Keratinocyte (primary cell): ENCODE results near the gene RAI1. TPM values are rescaled to one million over a fixed set of nuclear protein-coding genes. Genes with fewer than 3 reads are reported as not detected.

ENCODE experiments used
- DNase-seq: peaks from one replicate; pipeline ENCODE4 v3.0.0-alpha.2; 2011; ENCODE audit warnings: low read depth, missing footprints, low spot score
- FAIRE-seq: peaks from 2 replicates; lab custom pipeline; 2011; peaks lifted over from hg19 to GRCh38; lab: Jason Lieb, UNC
- H2AFZ ChIP-seq: 2 replicates; pipeline ENCODE4 v1.6.0; 2012; ENCODE audit warnings: low read length, control low read depth, inconsistent platforms; ENCODE audit not compliant: control insufficient read depth
- H3K27ac ChIP-seq: 2 replicates; pipeline ENCODE4 v1.5.1; 2011; ENCODE audit warnings: low read length; ENCODE audit not compliant: control insufficient read depth, insufficient read depth
- H3K27me3 ChIP-seq: 3 replicates; pipeline ENCODE4 v1.6.0; 2011; ENCODE audit warnings: low read length; ENCODE audit not compliant: control insufficient read depth, insufficient read depth; ENCODE audit errors: extremely low read depth
- H3K36me3 ChIP-seq, 2 experiments: 2 replicates in 1 of 2; 3 replicates in 1 of 2; pipeline ENCODE4 v1.5.1; 2011; ENCODE audit warnings: low read length in 2 of 2, mild to moderate bottlenecking in 1 of 2; ENCODE audit not compliant: control insufficient read depth in 2 of 2, insufficient read depth in 2 of 2; ENCODE audit errors: extremely low read depth in 1 of 2
- H3K4me1 ChIP-seq: 3 replicates; pipeline ENCODE4 v1.5.1; 2011; ENCODE audit warnings: low read length; ENCODE audit not compliant: control insufficient read depth, insufficient read depth; ENCODE audit errors: extremely low read depth
- H3K4me2 ChIP-seq: 3 replicates; pipeline ENCODE4 v1.6.0; 2011; ENCODE audit warnings: low read depth, low read length; ENCODE audit not compliant: control insufficient read depth, insufficient read depth; ENCODE audit errors: extremely low read depth
- H3K4me3 ChIP-seq, 3 experiments: fragments of 200-600 bp in 1 of 3; sonication (generic) in 1 of 3; 2 replicates in 2 of 3; 3 replicates in 1 of 3; pipeline ENCODE4 v1.5.1; 2011 to 2016; ENCODE audit warnings: low read length in 3 of 3, mild to moderate bottlenecking in 3 of 3, control low read depth in 2 of 3, inconsistent platforms in 1 of 3, low read depth in 1 of 3, mixed read lengths in 1 of 3, mixed run types in 1 of 3, moderate library complexity in 1 of 3; ENCODE audit not compliant: control insufficient read depth in 2 of 3, insufficient read depth in 2 of 3; ENCODE audit errors: extremely low read depth in 1 of 3
- H3K79me2 ChIP-seq: 2 replicates; pipeline ENCODE4 v1.6.0; 2012; ENCODE audit warnings: low read length; ENCODE audit not compliant: control insufficient read depth, insufficient read depth
- H3K9ac ChIP-seq: 3 replicates; pipeline ENCODE4 v1.6.0; 2011; ENCODE audit warnings: low read length; ENCODE audit not compliant: control insufficient read depth, insufficient read depth; ENCODE audit errors: extremely low read depth
- H3K9me1 ChIP-seq: 3 replicates; pipeline ENCODE4 v1.6.0; 2011; ENCODE audit warnings: low read length; ENCODE audit not compliant: control insufficient read depth, insufficient read depth; ENCODE audit errors: extremely low read depth
- H3K9me3 ChIP-seq: 2 replicates; pipeline ENCODE4 v1.5.1; 2012; ENCODE audit warnings: low read depth, low read length; ENCODE audit not compliant: control insufficient read depth
- H4K20me1 ChIP-seq: 3 replicates; pipeline ENCODE4 v1.6.0; 2011; ENCODE audit warnings: low read length; ENCODE audit not compliant: control insufficient read depth, insufficient read depth; ENCODE audit errors: extremely low read depth
- EZH2 ChIP-seq: IDR thresholded peaks from one replicate; pipeline ENCODE4 v1.6.1; 2012; ENCODE audit warnings: inconsistent platforms, mild to moderate bottlenecking, low read length, moderate library complexity
- dilution Hi-C: fragments of 300-500 bp; cut with MboI; formaldehyde crosslinking; loops from one replicate; pipeline ENCODE4 v1.7.0; 2020; ENCODE audit warnings: low sequenced_read_pairs; ENCODE audit not compliant: extremely low pct_ligation_motif_present
- polyA plus RNA-seq, 5 experiments: library from polyadenylated mRNA; depleted of rRNA in 3 of 5; stranded (reverse) in 3 of 5; stranded (forward) in 1 of 5; unstranded in 1 of 5; fragments of >200 nt; gene quantifications; 1 replicate in 1 of 5; 2 replicates in 3 of 5; 3 replicates in 1 of 5; pipeline versions ENCODE4 v1.2.1 to v1.2.3, GENCODE V29; 2011 to 2012; ENCODE audit warnings: missing spikeins in 2 of 5, low read depth in 1 of 5, low replicate concordance in 1 of 5
- TF ChIP-seq, protein P1 (sequence below), 3 experiments: IDR thresholded peaks in 1 of 3; conservative IDR thresholded peaks in 1 of 3; optimal IDR thresholded peaks in 1 of 3; 2 replicates in 2 of 3; 3 replicates in 1 of 3; pipeline versions ENCODE3 to v1.5.1; 2011; ENCODE audit warnings: low read length in 3 of 3, mild to moderate bottlenecking in 3 of 3, moderate library complexity in 2 of 3, control low read depth in 1 of 3, inconsistent platforms in 1 of 3; ENCODE audit not compliant: insufficient read depth in 2 of 3; ENCODE audit errors: extremely low read depth in 1 of 3

Gene RAI1
- polyA plus RNA-seq, 1 donor (not counting 4 experiments of a cell fraction or from before 2014, with no cell fraction given): 2.6 TPM

DNA sequence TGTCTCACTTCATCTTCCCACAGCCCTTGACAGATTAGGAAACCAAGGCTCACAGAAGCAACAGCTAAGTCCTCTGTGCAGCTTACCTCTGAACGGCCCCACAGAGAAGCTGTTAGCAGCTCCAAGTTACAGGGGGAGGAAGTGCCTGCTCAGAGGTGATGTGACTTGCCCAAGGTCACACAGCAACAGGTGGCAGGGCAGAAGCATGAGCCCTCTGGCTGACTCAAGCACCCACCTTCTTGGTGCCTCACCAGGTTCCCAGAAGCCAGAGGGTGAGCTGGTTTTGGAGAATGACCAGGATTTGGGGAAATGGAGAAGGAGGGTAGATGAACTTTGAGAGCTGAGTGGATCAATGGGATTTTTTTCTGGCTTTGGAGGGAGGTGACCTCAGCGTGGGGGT, 14.0 kb upstream of the RAI1 start:
- Histone ChIP-seq H3K9ac (no peak overlapping the region), H3K36me3 (no peaks in the 10 kb centered on the region), H3K9me1 (peaks cover 2% of the 10 kb centered on the region), H3K4me3 (no peak overlapping the region), H3K79me2 (no peaks in the 10 kb centered on the region), H2AFZ (no peak overlapping the region), H4K20me1 (no peaks in the 10 kb centered on the region), H3K27me3 (peaks cover 7% of the 10 kb centered on the region), H3K27ac (no peak overlapping the region), H3K4me2 (no peak overlapping the region), H3K9me3 (no peaks in the 10 kb centered on the region), H3K4me1 (peaks cover 39% of the 10 kb centered on the region)
- dilution Hi-C loops: no loop called here
- no peak for FAIRE-seq
- TF ChIP-seq, protein P1, sequence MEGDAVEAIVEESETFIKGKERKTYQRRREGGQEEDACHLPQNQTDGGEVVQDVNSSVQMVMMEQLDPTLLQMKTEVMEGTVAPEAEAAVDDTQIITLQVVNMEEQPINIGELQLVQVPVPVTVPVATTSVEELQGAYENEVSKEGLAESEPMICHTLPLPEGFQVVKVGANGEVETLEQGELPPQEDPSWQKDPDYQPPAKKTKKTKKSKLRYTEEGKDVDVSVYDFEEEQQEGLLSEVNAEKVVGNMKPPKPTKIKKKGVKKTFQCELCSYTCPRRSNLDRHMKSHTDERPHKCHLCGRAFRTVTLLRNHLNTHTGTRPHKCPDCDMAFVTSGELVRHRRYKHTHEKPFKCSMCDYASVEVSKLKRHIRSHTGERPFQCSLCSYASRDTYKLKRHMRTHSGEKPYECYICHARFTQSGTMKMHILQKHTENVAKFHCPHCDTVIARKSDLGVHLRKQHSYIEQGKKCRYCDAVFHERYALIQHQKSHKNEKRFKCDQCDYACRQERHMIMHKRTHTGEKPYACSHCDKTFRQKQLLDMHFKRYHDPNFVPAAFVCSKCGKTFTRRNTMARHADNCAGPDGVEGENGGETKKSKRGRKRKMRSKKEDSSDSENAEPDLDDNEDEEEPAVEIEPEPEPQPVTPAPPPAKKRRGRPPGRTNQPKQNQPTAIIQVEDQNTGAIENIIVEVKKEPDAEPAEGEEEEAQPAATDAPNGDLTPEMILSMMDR (optimal IDR thresholded peaks at IDR 0.05 in 1 of 3, IDR thresholded peaks at IDR 0.05 in 1 of 3, conservative IDR thresholded peaks at IDR 0.05 in 1 of 3; ENCODE audit: extremely low read depth in 1 of 3, insufficient read depth in 2 of 3, low read length in 3 of 3): no peak
- TF ChIP-seq EZH2: no peak
- DNase-seq: no peak

GRCh38 chr17:17667947-17668346, 13.3 kb upstream of the RAI1 start:
- Histone ChIP-seq H3K27me3 (peaks cover 7% of the 10 kb centered on the region), H3K4me1 (peaks cover 42% of the 10 kb centered on the region), H3K36me3 (no peaks in the 10 kb centered on the region), H3K4me2 (no peak overlapping the region), H3K79me2 (no peaks in the 10 kb centered on the region), H4K20me1 (no peaks in the 10 kb centered on the region), H2AFZ (no peak overlapping the region), H3K9me1 (peaks cover 2% of the 10 kb centered on the region), H3K9me3 (no peaks in the 10 kb centered on the region), H3K27ac (no peak overlapping the region), H3K4me3 (no peak overlapping the region), H3K9ac (no peak overlapping the region)
- FAIRE-seq: no peak
- no peak for DNase-seq
- dilution Hi-C loops: no loop called here
- TF ChIP-seq, protein P1 (optimal IDR thresholded peaks at IDR 0.05 in 1 of 3, IDR thresholded peaks at IDR 0.05 in 1 of 3, conservative IDR thresholded peaks at IDR 0.05 in 1 of 3; ENCODE audit: extremely low read depth in 1 of 3, insufficient read depth in 2 of 3, low read length in 3 of 3): no peak
